ENCODE measurements around the gene HOXC9.
A peak's percentile ranks its signal among the peaks of the same experiment; 100 is the strongest.

HOXC9 gene

DNA sequence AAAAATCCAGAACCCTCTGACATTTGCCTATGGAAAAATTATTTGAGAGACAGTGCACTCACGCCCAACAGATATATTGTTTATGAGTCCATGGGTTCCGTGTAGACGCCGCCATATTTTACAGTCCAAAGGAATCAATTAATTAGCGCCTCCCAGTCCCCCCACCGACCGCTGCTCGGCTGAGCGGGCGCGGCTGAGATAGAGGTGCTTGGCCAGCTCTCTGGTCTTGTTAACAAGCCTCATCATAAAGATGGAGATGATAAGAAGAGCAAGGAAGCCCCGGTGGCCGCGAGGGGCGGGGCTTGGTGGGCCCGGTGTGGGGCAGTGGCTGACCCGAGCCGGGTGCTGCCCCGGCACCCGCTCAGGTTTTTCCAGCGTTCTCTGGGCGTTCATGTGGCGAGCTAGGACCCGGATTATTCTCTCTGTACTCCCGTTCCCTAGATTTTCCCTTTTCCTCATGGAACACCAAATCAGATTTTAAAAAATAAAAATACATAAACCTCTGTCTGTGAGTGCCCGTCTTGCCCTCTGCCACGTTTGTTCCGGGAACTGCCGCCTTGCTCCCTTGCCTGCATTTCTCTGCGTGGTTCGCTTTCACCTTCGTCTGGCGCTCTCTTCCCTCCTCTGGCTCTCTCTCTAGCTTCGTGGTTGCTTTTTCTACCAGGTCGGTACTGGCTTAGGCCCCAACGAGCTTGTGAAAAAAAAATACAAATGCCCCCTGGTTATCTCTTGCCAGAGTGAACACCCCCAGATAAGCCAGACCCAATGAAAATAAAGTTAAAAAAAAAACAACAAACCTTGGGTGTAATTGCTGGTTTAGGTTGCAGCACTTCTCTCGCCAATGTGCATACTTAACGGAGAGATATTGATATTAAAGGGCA lies 36.3 kb upstream of the HOXC9 start:
- no peak for DNase-seq

DNA sequence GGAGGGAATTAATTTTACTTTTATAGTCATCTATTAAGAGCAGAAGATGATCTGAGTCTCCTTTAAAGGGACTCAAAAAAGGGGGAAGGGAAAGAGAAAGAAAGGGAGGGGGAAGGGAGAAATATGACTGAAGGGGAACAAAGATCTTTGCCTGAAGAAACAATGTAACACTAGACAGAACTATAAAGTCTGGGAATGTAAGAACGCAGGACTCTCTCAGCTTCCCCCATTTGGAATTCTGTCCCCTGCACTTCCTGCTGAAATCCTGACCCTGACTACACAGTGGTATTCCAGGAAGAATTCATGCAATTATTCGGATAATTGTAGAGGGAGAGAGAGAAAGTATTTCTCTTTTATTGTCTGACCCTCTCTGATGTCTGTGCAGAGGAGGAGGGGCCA lies 35.6 kb upstream of the HOXC9 start:
- DNase-seq, result no peak

DNA sequence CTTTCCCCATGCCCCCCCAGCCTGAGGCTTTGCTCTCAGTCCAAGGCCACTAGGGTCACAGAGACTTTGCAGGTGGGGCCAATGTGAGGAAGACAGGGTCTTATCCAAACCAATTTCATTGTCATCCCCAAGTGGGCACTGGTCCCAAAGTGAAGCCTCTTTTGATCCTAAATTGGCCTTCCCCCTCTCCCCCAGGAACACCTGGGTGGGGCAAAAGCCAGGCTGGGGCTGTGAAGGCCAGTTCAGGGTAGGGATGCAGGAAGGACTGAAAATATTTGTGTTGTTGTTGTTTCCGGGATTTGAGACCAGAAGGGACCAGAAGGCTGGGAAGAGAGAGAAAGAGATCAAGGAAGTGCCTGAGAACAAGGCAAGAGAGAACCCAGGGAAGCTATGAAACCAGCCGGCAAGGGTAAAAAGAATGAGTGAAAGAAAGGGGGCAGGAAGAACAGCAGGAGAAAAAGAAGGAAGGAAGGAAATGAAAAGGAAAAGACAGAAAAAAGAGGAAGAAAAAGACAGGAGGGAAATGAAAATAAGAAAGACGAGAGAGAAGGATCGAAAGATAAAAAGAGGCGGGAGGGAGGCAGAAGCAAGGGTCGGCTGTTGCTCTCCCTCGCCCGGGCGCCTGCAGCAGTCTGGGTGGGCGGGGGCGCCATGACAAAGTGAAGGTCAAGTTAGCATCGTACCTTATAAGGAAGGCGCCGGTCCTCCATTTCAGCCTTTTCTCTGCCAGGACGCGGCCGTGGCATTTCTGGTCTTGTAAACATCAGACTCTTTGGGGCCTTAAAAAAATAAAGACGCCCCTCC lies 34.5 kb upstream of the HOXC9 start:
- no peak for DNase-seq

DNA sequence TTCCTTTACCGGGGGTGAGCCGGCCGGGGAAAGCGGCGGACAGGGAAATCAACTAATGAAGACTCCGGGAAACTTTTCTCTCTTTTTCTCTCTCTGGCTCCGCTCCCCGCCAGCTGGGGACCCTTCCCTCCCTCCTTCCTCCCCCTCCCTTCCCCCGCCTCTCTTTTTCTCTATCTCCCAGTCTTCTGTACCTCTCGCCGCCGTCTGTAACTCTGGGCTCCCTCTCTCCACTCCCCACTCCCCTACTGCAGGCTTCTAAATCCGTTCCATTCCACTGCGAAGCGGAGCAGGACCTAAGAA lies 33.9 kb upstream of the HOXC9 start:
- DNase-seq, result no peak

DNA sequence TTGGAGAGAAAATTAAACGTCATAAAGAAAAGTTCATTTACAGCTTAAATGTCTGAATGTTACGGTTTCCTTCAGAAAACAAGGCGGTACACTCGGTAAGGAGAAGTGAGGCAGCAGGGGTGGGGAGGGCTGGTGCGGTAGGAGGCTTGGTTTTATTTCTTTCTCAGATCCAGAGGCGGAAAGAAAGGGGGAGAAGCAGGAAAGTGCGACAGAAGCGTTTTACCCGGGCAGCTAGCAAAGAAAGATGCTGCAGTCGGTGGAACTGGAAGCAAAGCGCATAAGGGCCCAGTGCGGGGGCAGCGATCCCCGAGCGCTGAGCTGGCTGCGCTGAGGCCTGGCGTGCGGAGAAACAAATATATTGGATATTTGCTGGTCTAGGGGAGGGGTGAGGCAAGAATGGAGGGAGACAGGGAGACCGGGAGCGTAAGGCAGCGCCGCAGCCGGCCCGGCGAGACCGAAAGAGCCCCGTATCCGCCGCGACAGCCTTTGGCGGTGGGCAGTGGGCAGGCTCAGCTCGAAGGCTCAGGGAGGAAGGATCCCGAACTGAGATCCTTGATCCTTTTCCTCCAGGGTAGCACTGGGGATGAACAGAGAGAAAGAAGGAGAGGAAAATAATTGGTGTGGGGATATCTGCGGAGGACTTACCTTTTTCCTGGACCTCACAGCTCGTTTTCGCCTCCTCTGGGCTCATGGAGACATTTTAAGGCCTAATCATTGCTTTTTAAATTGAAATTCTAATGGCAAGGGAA lies 33.4 kb upstream of the HOXC9 start:
- no peak for DNase-seq

DNA sequence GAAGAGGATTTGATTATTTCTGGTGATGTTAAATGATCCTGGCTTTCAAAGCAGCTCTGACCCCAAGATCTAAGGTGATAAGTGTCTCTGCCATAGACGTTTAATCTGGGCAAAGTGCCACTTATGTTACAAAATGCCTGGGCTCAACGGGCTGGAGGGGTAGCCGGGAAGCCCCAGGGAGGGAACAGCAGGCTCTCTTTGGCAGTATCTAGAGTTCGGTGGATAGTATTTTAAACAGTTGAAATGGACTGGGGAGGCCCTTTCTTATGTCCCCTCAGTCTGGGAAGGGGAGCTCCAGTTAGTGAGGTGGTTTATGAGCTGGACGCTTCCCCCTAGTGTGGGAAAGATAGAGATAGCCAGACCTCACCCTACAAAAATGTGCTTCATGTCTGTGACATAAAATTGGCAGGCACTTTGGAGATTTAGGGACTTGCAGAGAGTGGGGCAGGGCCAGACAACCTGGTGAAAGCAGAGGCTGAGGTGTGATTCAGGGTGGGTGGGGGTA lies 32.5 kb upstream of the HOXC9 start:
- no peak for DNase-seq

DNA sequence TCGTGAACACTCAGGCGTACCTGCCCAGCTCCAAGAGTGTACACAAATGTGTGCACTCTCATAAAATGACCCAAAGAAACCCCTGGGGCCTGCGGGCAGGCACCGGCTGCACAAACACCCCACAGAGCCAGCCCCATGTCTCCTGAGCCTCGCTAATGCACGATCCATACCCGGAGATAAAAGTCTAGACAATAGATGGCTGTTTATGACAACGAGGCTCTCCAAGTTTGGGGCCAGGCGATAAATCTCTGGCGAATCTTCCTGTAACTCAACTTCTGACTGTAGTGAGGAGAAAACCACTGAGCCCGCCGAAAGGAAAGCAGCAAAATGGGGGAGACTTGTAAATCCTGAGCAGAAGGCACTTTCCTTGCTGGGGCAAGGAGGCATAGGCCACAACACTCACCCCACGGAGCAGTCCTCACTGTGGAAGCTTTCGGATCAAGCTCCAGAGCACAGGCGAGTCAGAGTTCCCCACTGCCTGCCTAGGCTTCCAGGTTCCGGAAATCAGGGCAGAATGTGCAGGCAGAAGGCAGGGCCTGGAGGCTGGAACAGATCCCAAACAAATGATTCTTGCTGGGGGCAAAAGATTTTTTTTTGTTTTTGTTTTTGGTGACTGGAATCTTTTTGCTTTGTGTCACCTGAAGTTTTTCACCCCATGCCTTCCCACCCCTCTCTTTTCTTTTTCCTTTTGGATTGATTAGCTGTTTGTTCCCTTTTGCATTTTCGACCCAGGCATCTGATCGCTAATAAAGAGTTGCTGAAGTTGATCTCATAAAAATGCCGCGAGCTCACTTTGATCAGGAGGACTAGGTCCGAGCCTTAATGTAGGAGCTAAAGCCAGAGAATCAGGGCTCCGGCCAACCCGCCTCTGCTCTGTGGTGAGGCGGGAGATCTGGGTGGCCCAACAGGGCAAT lies 31.5 kb upstream of the HOXC9 start:
- no peak for DNase-seq

DNA sequence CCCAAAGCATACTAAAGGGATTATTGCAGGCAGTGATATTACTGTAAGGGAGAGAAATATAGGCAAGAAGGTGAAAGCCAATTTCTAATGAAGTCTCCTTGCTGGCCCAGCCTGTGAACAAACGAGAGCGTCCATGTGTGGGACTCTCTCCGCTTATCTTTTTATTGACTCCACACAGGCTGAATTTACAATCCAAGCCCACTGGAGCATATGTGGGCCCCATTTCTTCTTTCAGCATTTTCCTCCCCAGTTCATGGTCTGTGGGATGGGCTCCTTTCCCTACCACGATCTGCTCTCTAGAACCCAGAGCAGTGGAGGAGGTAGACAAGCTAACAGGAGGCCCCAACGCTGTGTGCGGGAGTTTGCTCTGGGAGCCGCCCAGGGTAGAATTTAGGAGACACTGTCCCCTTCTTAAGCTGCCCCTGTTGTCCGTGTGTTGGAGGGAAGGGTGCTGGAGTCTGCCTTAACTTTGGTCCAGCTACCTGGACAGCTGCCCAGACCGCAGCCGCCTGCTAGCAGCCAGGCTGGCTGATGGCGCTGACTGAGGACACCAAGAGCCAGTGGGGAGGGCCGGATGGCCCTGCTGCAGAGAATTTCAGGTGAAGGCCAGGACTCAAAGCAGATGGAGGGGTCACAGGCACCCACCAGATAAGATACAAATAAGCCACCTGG lies 30.2 kb upstream of the HOXC9 start:
- no peak for DNase-seq

DNA sequence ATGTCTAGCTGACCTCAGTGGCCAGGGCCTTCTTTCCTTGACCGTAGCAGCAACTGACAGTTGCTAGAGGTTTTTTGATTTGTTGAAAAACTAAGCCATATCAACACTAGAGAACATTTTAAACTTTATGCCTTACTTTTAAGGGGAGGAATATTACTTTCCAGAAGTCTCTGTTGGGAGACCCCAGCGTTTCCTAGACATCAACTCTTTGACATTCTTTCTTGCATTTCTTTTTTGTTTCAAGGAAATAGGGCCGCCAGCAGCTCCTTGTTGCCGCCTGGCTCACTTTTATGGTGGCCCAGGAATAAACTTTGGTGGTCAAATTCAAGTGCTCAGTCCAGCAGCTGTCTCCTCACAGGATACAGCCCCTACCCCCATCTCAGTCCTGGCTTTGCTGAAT lies 29.5 kb upstream of the HOXC9 start:
- no peak for DNase-seq

DNA sequence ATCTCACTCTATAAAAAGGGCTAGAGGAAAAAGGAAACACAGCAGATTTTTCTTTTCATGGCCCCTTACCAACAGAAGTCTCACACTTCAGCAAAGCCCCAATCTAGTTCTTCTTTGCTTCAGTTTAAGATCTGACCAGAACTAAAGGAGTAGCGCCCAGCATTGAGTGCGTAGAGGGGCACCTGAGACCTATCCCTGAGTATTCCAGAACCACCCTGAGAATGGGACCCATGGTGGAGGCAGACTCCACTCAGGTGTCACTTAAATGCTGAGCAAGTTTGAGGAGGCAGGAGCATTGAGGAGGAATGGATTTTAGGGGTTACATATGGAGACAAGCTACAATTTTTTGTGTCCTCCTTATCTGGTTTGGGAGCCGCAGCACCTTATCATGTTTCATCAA lies 28.8 kb upstream of the HOXC9 start:
- DNase-seq, result no peak

DNA sequence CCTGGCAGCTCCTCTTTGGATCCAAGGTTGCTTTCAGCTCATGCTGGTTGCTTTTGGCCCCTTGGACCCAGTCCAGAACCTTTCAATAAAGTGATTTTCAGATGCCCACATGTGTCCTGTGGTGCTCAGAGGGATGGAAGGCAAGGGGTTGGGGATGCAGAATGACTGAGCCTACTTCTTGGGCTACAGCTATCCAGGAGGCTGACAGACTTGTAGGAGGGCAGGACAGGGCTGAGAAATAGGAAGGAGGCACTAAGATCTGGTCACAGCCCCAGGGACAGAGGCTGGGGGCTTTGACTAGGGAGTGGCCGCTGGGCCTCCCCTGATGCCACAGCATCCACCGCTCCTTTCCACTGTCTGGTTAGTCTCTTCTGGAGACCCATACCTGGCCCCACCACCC lies 28.3 kb upstream of the HOXC9 start:
- no peak for DNase-seq

DNA sequence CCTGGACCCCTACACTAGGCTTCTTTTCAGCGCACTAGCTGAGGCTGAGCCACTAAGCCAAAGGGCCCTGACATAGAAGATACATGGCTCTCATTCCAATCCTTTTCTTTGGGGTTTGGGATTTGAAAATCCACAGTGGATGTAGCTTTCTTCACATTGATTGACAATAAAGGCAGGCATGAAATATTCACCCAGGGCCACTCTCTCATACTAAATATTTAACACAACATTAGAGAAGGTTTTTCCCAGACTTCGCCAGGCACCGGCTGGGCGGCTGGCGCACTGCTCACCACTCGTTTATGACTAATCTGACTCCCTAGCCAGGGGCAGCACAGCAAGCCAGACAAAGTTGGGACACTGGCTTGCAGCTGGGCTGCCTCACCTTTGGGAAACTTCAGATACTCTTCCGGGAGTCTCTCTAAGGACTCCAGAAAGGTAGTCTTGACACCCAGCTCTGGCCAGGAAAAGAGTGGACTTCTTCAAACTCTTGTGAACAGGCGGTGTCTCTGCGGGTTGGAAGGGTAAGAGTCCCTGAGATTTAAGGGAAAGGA lies 27.7 kb upstream of the HOXC9 start:
- DNase-seq, result no peak

DNA sequence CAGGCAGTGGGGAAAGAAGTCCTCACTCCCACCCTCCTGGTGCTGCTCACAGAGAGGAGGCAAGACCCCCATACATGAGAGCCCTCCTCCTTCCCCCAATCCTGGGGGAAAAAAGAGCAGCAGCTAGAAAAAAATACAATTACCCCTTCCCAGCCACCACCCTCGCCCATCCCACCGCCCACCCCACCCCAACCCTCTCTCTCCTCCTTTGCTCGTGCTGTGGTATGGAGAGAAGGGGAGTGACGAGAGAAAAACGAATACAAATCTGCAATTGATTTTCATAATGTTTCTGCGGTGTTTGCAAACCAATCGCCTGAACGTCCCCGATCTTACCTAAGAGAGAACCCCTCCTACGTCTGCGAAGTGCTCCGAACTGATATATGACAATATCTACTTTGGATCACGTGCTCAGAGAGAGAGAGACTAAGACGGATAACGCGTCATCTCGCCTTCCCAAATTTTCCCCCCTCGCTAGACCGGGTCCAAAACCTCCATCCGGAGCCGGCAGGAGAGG lies 27.2 kb upstream of the HOXC9 start, which contains the start of gene HOXC11:
HOXC11 (plus strand) TSS at position 405 of the 514 bp plus-strand sequence. CDS start 116 bp downstream, outside the sequence.
- DNase-seq, result no peak

DNA sequence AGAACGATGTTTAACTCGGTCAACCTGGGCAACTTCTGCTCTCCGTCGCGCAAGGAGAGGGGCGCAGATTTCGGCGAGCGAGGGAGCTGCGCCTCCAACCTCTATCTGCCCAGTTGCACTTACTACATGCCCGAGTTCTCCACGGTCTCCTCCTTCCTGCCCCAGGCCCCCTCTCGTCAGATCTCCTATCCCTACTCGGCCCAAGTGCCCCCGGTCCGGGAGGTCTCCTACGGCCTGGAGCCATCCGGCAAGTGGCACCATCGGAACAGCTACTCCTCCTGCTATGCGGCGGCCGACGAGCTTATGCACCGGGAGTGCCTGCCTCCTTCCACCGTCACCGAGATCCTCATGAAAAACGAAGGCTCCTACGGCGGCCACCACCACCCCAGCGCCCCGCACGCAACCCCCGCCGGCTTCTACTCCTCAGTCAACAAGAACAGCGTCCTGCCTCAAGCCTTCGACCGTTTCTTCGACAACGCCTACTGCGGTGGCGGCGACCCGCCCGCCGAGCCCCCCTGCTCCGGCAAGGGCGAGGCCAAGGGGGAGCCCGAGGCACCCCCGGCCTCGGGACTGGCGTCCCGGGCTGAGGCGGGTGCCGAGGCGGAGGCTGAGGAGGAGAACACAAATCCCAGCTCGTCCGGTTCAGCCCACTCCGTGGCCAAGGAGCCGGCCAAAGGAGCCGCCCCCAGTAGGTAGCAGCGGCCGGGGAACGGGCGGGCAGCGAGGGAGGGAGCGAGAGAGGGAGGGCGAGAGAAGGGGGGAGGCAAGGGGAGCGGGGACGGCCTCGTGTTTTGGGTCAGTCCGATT lies 26.5 kb upstream of the HOXC9 start:
- no peak for DNase-seq

DNA sequence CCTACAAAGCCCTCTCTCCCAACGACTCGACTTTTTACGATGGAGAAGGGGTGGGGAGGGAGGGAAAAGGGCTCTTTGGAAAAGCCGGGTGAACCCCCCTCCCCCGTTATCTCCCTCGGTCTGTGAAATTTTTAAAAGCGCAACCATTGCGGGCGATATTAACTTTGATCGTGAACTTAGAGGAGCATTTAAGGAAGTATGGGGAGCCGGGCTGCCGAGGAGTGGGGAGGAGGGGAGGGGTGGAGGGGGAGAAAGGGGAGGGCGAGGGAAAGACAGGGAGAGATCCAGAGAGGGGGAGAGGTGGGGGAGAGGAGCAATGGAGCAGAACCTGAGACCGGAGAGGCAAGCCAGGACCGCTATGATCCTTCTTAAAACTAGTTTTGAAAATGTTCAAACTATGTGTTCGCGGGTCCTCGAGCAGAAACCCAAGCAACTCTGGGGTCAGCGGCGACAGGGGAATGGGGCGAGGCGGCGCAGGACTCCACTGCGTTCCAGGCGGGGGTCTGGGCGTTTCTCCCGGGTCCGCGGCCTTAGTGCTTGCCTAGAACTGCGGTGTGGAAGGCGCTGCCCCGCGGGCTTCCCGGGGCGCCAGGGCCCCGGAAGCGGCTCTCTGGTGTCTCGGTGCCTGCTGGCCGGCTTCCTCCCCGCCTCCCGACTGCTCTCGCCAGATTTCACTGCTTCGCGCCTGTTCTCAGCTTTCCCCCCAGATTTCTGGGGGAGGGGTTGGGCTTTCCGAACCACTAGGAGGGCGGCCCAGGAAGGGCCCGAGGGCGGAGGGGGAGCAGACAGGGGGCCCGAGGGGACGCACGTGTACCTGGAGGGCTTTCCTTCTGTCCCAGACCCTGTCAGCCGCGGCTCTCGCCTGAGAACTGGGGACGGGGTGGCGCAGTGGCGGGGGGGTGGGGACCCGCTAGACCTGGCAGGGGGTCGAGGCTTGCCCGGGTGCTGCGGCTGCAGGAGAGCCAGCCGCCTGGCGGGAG lies 25.6 kb upstream of the HOXC9 start, which contains the start of gene HOTAIR:
HOTAIR (minus strand) TSS at position 871 of the 980 bp plus-strand sequence.
- DNase-seq, result peak; percentile 41

DNA sequence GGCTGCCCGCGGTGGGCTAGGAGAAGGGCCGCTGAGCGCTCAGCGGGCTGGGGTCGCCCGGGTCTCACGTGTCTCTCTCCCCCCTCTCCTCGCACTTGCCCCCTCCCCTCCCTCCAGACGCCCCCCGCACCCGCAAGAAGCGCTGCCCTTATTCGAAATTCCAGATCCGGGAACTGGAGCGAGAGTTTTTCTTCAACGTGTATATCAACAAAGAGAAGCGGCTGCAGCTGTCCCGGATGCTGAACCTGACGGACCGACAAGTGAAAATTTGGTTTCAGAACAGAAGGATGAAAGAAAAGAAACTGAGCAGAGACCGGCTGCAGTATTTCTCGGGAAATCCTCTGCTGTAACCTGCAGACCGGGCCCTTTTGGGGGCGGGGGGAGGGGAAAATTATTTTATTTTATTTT lies 24.9 kb upstream of the HOXC9 start:
- no peak for DNase-seq

DNA sequence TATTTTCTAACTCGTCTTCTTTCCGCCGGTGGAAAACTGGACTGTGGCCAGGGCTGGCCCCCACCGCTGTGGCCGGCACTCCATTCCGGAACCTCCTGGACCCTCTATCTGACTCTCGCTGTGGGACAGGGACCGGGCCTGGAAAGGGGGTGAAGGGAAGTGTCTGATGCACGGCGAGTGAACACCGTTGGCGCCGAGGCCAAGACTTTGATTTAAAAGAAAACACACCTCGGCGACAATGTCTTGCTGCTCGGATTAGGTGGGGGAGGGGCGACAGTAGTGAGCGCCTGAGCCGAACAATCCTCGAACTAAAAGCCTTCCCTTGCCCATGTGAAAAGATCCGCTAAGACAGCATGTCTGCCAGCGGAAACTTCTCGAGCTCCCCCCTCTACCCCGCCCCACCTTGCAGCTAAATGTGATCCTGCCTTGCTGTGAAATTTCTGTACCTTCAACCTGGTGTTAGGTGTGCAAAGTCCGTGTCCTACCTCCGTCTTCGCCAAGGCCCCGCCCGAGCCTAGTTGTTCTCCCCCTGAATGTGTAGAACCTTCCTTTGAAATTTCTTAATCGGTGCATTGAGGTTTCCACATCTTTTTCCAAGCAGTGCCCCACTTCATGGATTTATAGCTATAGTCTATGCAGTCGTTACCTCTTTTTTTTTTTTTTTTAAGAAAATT lies 24.3 kb upstream of the HOXC9 start:
- no peak for DNase-seq

DNA sequence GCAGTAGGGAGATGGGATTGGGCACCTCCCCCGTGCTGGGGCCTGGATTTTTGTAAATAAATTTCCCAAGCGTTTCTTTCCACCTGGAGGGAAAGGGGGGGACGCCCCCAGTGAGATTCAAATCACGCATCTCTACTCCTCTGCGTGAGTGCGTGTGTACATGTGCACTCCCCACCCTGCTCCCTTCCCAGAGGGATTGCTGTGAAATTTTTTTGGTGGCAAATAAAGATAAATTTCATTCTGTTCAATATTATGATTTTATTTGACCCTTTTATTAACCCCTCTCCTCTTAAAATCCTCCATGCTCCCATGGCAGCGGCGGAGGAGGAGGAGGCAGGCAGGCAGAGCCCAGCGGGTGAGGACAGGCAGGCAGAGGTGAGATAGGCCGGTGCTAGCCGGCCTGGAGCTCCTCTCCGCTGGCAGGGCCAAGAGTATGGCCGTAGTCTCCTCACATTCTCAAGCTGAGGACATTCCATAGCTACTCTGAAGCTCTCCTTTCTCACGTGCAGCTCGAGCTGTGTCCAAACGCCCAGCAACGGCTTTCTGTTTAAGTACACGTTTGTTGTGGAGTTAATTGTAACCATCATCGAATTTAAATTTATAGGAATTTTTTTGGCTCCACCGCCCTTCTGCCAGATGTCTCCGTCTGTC lies 23.7 kb upstream of the HOXC9 start:
- DNase-seq, result no peak

Measured in CD4-positive, alpha-beta T cell treated with Interleukin-12 subunit alpha and Interleukin-12 subunit beta, for 1 hour (primary cell).